HEK293T (cell line): Measurements from ENCODE around the gene SYNJ2.

Source experiments
- ARNT ChIP-seq: fragments of 450-650 bp; IDR thresholded peaks from 2 replicates; pipeline ENCODE4 v1.6.1; 2017; ENCODE audit warnings: mild to moderate bottlenecking
- BHLHE40 ChIP-seq: fragments of 450-650 bp; IDR thresholded peaks from 2 replicates; pipeline ENCODE4 v1.6.1; 2016; ENCODE audit warnings: mild to moderate bottlenecking, moderate library complexity, borderline replicate concordance
- CTBP1 ChIP-seq: fragments of 450-650 bp; IDR thresholded peaks from 2 replicates; pipeline ENCODE4 v1.6.1; 2016; ENCODE audit warnings: borderline replicate concordance
- ELF4 ChIP-seq: fragments of 450-650 bp; IDR thresholded peaks from 2 replicates; pipeline ENCODE4 v1.6.1; 2017; ENCODE audit warnings: antibody characterized with exemption
- FOXA1 ChIP-seq: fragments of 450-650 bp; IDR thresholded peaks from 2 replicates; pipeline ENCODE4 v1.6.1; 2016; ENCODE audit warnings: mild to moderate bottlenecking
- FOXK2 ChIP-seq: fragments of 450-650 bp; IDR thresholded peaks from 2 replicates; pipeline ENCODE4 v1.6.1; 2016; ENCODE audit warnings: mild to moderate bottlenecking
- FOXM1 ChIP-seq: fragments of 450-650 bp; IDR thresholded peaks from 2 replicates; pipeline ENCODE4 v1.6.1; 2017; ENCODE audit warnings: mild to moderate bottlenecking, borderline replicate concordance
- HDGF ChIP-seq: fragments of 450-650 bp; IDR thresholded peaks from 2 replicates; pipeline ENCODE4 v1.6.1; 2017; ENCODE audit warnings: antibody characterized with exemption, borderline replicate concordance
- L3MBTL2 ChIP-seq: fragments of 450-650 bp; conservative IDR thresholded peaks from 2 replicates; pipeline ENCODE4 v1.6.1; 2016; ENCODE audit warnings: mild to moderate bottlenecking
- NFRKB ChIP-seq: fragments of 450-650 bp; IDR thresholded peaks from 2 replicates; pipeline ENCODE4 v1.6.1; 2016; ENCODE audit warnings: mild to moderate bottlenecking, moderate library complexity
- PKNOX1 ChIP-seq: fragments of 450-650 bp; IDR thresholded peaks from 2 replicates; pipeline ENCODE4 v1.6.1; 2016
- SP1 ChIP-seq: fragments of 450-650 bp; IDR thresholded peaks from 2 replicates; pipeline ENCODE4 v1.6.1; 2017
- SUZ12 ChIP-seq: fragments of 450-650 bp; IDR thresholded peaks from 2 replicates; pipeline ENCODE4 v1.6.1; 2016; ENCODE audit warnings: mild to moderate bottlenecking
- ZNF384 ChIP-seq: fragments of 450-650 bp; IDR thresholded peaks from 2 replicates; pipeline ENCODE4 v1.6.1; 2016

- TF ChIP-seq HDGF: no peak
- no peak for TF ChIP-seq FOXA1
- no peak for TF ChIP-seq PKNOX1
- no peak for TF ChIP-seq FOXM1
- no peak for TF ChIP-seq L3MBTL2
- TF ChIP-seq SUZ12: no peak
- TF ChIP-seq ZNF384: no peak
- TF ChIP-seq BHLHE40: no peak
- no peak for TF ChIP-seq SP1
- no peak for TF ChIP-seq CTBP1
- no peak for TF ChIP-seq ARNT
- no peak for TF ChIP-seq FOXK2
- TF ChIP-seq ELF4: no peak
- TF ChIP-seq NFRKB: no peak
Observed at GRCh38 chr6:158121335-158121734, 139.7 kb downstream of the SYNJ2 start.
